GM19452 (cell line): ENCODE measurements around the gene ANKRD65.
A peak's percentile ranks its signal among the peaks of the same experiment; 100 is the strongest.
"Not testable (repeated sequence)": the region's sequence is repeated elsewhere in the genome, so short reads cannot be mapped to it uniquely, and the experiment has no call there.

Experiments
- ATAC-seq: cut with Tn5 transposase; IDR thresholded peaks from one replicate; pipeline ENCODE4 v1.9.1; 2021; ENCODE audit not compliant: unreplicated experiment

The ANKRD65 gene

DNA sequence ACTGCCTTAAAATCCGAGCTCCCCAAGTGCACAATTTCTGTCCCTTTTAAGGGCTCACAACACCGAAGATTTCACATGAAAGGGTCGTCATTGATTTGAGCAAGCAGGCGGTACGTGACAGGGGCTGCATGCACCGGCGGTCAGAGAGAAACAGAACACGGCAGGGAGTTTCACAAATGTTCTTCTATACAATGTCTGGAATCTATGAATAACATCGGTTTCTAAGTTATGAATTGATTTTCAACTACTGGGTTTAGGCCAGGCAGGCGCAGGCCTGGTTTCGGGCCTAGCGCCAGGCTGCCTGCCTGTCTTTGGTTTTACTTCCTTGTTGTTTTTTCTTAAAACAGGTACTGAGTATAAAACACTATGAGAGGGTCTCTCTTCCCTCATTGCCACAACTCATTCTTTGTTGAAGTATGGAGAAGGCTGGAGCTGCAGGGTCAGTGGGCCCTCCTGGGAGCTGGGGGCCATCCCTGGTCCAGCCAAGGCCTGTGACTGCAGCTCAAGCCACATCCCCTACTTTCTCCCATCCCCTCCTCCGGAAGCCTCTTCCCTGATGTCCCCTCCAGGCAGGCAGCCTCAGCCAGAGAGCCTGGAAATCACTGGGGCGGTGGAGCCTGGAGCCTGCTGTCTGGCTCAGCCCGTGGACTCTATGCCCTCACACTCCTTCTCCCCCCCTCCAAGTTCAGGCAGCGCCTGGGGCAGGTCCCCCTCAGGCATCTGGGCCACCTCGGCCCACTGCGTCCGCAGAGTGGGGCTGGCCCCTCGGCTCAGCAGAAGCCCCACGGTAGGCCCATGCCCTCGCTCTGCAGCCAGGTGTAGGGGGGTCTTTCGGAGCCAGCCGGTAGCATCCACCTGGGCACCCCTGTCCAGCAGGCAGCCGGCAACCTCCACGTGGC is 2.4 kb downstream of the ANKRD65 start:
- ATAC-seq = no peak

- ATAC-seq = not testable (repeated sequence)
These were observed 3.1 kb downstream of the ANKRD65 start for GRCh38 chr1:1417825-1418463.

- not testable (repeated sequence) for ATAC-seq
These were observed 3.7 kb downstream of the ANKRD65 start for GRCh38 chr1:1417396-1417795.

- no peak for ATAC-seq
These were observed 5.3 kb downstream of the ANKRD65 start for GRCh38 chr1:1415751-1416150.

DNA sequence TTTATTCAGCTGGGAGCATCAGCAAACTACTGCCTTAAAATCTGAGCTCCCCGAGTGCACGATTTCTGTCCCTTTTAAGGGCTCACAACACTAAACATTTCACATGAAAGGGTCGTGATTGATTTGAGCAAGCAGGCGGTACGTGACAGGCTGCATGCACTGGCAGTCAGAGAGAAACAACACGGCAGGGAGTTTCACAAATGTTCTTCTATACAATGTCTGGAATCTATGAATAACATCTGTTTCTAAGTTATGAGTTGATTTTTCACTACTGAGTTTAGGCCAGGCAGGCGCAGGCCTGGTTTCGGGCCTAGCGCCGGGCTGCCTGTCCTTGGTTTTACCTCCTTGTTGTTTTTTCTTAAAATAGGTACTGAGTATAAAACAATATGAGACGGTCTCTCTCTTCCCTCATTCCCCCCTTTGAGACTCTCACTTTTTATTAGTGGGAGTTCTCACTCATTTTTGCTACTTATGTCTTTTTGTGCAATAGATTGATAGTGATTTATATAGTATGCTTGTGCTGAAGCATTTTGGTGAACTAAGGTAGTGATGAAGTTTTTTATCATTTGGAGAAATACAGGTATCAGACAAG is 8.7 kb downstream of the ANKRD65 start:
- not testable (repeated sequence) for ATAC-seq

- no peak for ATAC-seq
These were observed 9.4 kb downstream of the ANKRD65 start for GRCh38 chr1:1411626-1412025.

GRCh38 chr1:1410238-1410637 is 10.8 kb downstream of the ANKRD65 start:
- not testable (repeated sequence) for ATAC-seq

GRCh38 chr1:1407636-1408318 is 13.3 kb downstream of the ANKRD65 start:
- peak; percentile 29 for ATAC-seq

GRCh38 chr1:1406821-1407635 is 14.0 kb downstream of the ANKRD65 start, which contains the start of gene MRPL20:
MRPL20 (minus strand) TSS chr1:1407293; CDS start chr1:1407217, 76 bp downstream.
- ATAC-seq = peak; percentile 89

- no peak for ATAC-seq
These were observed 14.8 kb downstream of the ANKRD65 start for GRCh38 chr1:1406101-1406820.

DNA sequence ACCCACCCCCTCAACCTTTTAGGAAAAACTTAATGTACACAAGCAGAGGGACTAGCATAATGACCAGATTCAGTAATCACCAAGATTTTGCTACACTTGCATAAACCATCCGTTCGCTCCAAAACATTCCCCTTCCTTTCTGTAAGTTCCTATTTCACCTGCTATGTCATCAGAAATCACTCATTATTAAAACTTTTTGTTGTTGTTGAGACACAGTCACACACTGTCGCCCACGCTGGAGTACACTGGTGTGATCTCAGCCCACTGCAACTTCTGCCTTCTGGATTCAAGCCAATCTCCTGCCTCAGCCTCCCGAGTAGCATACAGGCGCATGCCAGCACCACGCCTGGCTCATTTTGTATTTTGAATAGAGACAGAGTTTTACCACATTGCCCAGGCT is 17.4 kb downstream of the ANKRD65 start:
- ATAC-seq = no peak

DNA sequence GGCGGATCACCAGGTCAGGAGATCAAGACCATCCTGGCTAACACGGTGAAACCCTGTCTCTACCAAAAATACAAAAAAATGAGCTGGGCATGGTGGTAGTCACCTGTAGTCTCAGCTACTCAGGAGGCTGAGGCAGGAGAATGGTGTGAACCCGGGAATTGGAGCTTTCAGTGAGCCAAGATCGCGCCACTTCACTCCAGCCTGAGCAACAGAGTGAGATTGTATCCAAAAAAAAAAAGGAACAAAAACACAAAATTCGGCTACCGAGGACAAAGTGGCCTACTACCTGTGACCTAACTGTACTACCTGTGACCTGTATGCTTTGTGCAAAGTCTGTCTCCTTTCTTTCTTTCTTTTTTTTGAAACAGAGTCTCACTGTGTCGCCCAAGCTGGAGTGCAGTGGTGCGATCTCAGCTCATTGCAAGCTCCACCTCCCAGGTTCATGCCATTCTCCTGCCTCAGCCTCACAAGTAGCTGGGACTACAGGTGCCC is 18.1 kb downstream of the ANKRD65 start:
- ATAC-seq = not testable (repeated sequence)

- ATAC-seq = no peak
These were observed 18.8 kb downstream of the ANKRD65 start for GRCh38 chr1:1402072-1402900.

DNA sequence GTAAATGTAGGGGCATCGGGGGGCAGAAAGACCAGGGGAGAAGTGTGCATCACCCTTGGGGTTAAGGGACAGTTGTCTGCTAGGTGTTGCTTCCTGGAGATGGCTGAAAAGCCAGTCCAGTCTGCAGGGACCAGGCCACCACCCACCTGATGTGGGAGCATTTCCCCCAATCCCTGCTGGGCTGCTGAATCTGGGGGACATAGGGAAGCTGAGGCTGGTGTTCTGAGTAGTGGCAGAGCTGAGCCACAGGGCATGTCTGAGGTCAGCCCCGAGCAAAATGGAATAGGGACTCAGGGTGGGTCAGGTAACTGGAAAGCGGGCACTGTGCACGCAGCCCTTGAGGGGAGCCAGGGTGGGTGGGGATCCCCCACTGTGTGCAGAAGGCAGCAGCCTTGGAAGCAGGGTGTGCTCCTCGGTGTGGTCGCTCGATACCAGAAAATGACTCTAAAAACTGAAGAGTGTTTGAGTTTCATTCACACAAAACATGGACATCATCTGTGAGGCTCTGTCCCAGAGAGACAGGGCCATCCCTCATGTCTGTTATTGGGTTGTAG is 19.5 kb downstream of the ANKRD65 start:
- ATAC-seq = no peak

- ATAC-seq = no peak
These were observed 20.3 kb downstream of the ANKRD65 start for GRCh38 chr1:1400576-1401456.

GRCh38 chr1:1399872-1400575 is 21.1 kb downstream of the ANKRD65 start:
- no peak for ATAC-seq
